Hepatic stellate cell (primary cell): ENCODE measurements around the gene METTL1.
"Not testable (repeated sequence)": the region's sequence is repeated elsewhere in the genome, so short reads cannot be mapped to it uniquely, and the experiment has no call there.

ENCODE experiments used
- DNase-seq: peaks from one replicate; pipeline ENCODE4 v3.0.0; 2011; ENCODE audit warnings: low spot score

METTL1 gene

GRCh38 chr12:57796996-57797395, 25.1 kb upstream of the METTL1 start:
- DNase-seq, result no peak

- no peak for DNase-seq
Observed at GRCh38 chr12:57795354-57795753, 23.4 kb upstream of the METTL1 start.

GRCh38 chr12:57793920-57794319, 22.0 kb upstream of the METTL1 start:
- peak; percentile 71 for DNase-seq

GRCh38 chr12:57783861-57784260, 12.0 kb upstream of the METTL1 start:
- DNase-seq, result no peak

GRCh38 chr12:57783466-57783801, 11.5 kb upstream of the METTL1 start:
- DNase-seq, result no peak

GRCh38 chr12:57782608-57783465, 10.9 kb upstream of the METTL1 start, which contains the start of gene TSFM:
TSFM (plus strand) TSS chr12:57782787; CDS start chr12:57782802, 15 bp downstream.
- DNase-seq, result peak; percentile 80

- DNase-seq, result no peak
Observed at GRCh38 chr12:57782243-57782607, 10.3 kb upstream of the METTL1 start.

GRCh38 chr12:57781801-57782200, 9.9 kb upstream of the METTL1 start:
- DNase-seq, result no peak

- DNase-seq, result no peak
Observed at GRCh38 chr12:57781244-57781643, 9.3 kb upstream of the METTL1 start.

GRCh38 chr12:57780284-57780897, 8.5 kb upstream of the METTL1 start:
- DNase-seq, result no peak

- no peak for DNase-seq
Observed at GRCh38 chr12:57779736-57780135, 7.8 kb upstream of the METTL1 start.

- DNase-seq, result no peak
Observed at GRCh38 chr12:57777911-57778310, 6.0 kb upstream of the METTL1 start.

- DNase-seq, result no peak
Observed at GRCh38 chr12:57777367-57777766, 5.5 kb upstream of the METTL1 start.

GRCh38 chr12:57776247-57776587, 4.3 kb upstream of the METTL1 start:
- no peak for DNase-seq

GRCh38 chr12:57775563-57776246, 3.8 kb upstream of the METTL1 start:
- no peak for DNase-seq

- no peak for DNase-seq
Observed at GRCh38 chr12:57775044-57775443, 3.1 kb upstream of the METTL1 start.

- DNase-seq, result not testable (repeated sequence)
Observed at GRCh38 chr12:57774634-57775033, 2.7 kb upstream of the METTL1 start.

GRCh38 chr12:57772429-57773322, 771 bp upstream of the METTL1 start, which contains the start of gene EEF1AKMT3:
EEF1AKMT3 (plus strand) TSS chr12:57772614; CDS start chr12:57772725, 111 bp downstream.
- DNase-seq, result peak; percentile 77

GRCh38 chr12:57771236-57771872, 551 bp downstream of the METTL1 start:
- DNase-seq, result peak; percentile 97

GRCh38 chr12:57770734-57771133, 1.2 kb downstream of the METTL1 start:
- no peak for DNase-seq

- no peak for DNase-seq
Observed at GRCh38 chr12:57769594-57769993, 2.3 kb downstream of the METTL1 start.

GRCh38 chr12:57767876-57768275, 4.0 kb downstream of the METTL1 start:
- no peak for DNase-seq
